Measurements from ENCODE around the gene ZNF726.

Gene ZNF726

DNA sequence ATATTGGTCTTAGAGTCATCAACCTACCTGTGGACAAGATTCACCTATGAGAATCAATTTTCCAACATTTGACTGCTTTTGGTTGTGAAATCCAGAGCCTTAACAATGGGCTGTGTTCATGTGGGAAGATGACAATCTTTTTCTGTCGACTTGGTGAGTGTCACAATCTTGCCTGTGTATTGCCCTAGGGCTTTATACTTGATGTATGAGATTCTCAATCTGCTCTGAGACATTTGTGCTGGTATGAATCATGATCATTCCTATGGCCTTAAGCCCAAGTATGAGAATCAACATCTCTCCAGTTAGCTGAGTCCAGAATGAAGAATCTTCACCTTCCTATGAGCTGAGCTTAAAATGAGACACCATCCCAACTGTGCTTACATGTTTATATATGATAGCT, 68.7 kb downstream of the ZNF726 start:
- no peak for ATAC-seq

More for the DNA sequence above, 68.7 kb downstream of the ZNF726 start:
- TF ChIP-seq OSR1 (CRISPR knock-in tag; IDR thresholded peaks at IDR 0.05) (no peak), ZFP3 (CRISPR knock-in tag; IDR thresholded peaks at IDR 0.05) (no peak), ZNF8 (CRISPR knock-in tag; IDR thresholded peaks at IDR 0.05) (no peak), TOX (CRISPR knock-in tag; IDR thresholded peaks at IDR 0.05; ENCODE audit: borderline replicate concordance) (no peak)
- TF ChIP-seq, protein P1, sequence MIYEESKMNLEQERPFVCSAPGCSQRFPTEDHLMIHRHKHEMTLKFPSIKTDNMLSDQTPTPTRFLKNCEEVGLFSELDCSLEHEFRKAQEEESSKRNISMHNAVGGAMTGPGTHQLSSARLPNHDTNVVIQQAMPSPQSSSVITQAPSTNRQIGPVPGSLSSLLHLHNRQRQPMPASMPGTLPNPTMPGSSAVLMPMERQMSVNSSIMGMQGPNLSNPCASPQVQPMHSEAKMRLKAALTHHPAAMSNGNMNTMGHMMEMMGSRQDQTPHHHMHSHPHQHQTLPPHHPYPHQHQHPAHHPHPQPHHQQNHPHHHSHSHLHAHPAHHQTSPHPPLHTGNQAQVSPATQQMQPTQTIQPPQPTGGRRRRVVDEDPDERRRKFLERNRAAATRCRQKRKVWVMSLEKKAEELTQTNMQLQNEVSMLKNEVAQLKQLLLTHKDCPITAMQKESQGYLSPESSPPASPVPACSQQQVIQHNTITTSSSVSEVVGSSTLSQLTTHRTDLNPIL (CRISPR knock-in tag; IDR thresholded peaks at IDR 0.05; ENCODE audit: low read depth) = no peak
- TF ChIP-seq, protein P2, sequence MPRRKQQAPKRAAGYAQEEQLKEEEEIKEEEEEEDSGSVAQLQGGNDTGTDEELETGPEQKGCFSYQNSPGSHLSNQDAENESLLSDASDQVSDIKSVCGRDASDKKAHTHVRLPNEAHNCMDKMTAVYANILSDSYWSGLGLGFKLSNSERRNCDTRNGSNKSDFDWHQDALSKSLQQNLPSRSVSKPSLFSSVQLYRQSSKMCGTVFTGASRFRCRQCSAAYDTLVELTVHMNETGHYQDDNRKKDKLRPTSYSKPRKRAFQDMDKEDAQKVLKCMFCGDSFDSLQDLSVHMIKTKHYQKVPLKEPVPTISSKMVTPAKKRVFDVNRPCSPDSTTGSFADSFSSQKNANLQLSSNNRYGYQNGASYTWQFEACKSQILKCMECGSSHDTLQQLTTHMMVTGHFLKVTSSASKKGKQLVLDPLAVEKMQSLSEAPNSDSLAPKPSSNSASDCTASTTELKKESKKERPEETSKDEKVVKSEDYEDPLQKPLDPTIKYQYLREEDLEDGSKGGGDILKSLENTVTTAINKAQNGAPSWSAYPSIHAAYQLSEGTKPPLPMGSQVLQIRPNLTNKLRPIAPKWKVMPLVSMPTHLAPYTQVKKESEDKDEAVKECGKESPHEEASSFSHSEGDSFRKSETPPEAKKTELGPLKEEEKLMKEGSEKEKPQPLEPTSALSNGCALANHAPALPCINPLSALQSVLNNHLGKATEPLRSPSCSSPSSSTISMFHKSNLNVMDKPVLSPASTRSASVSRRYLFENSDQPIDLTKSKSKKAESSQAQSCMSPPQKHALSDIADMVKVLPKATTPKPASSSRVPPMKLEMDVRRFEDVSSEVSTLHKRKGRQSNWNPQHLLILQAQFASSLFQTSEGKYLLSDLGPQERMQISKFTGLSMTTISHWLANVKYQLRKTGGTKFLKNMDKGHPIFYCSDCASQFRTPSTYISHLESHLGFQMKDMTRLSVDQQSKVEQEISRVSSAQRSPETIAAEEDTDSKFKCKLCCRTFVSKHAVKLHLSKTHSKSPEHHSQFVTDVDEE (CRISPR knock-in tag; IDR thresholded peaks at IDR 0.05) = no peak

Measured in SK-N-SH treated with all-trans-retinoic acid at 6 μM for 48 hours (cell line).